PC-9 (cell line): ENCODE data around the gene PRKG1.

Experiments used
- CTCF ChIP-seq: fragments of 200-600 bp; sonication (generic); conservative IDR thresholded peaks from 2 replicates; pipeline ENCODE4 v1.6.1; 2017; ENCODE audit warnings: mixed run types, antibody characterized with exemption, mild to moderate bottlenecking, moderate library complexity
- EZH2 ChIP-seq: fragments of 200-600 bp; sonication (generic); IDR thresholded peaks from 2 replicates; pipeline ENCODE4 v1.8.0; 2017; ENCODE audit warnings: antibody characterized with exemption, low read depth

DNA sequence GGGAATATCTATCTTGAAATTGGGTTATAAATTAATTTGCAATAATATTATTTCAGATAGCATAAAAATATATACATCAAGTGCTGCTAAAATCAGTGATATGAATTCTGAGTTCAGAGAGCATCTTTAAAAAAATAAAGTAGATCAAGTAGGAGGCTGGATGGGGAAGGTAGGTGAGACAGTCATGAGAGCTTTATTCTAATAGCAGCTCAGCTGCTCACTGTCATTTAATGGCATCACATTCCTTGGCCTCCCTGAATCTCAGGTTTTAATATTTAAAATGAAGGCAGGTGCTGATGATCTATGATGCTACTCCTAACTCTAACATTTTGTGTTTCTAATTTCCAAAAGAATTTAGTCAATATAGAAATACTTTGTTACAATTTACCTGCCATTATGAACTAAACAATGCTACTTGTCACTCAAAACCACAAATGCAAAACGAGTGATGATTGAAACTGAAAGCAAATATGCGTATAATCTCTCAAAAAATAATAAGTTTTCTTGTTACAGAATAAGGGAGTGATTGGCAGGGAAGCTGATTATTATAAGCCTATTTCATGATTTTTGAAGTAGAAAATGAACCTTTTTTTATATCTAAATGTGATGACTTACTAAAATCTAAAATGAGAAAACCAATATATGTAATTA lies 772.7 kb downstream of the PRKG1 start:
- TF ChIP-seq EZH2 (no peak), CTCF (no peak)
